HG02943 (cell line): ENCODE measurements around the gene SLC23A3.
"Not testable (repeated sequence)": the region's sequence is repeated elsewhere in the genome, so short reads cannot be mapped to it uniquely, and the experiment has no call there.

ENCODE experiments used
- ATAC-seq: cut with Tn5 transposase; IDR thresholded peaks from one replicate; pipeline ENCODE4 v1.9.1; 2021; ENCODE audit warnings: mild to moderate bottlenecking, low read depth, moderate library complexity; ENCODE audit not compliant: unreplicated experiment

The SLC23A3 gene

GRCh38 chr2:219205981-219206327, 36.1 kb upstream of the SLC23A3 start:
- ATAC-seq, result no peak

- no peak for ATAC-seq
These were observed 35.3 kb upstream of the SLC23A3 start for GRCh38 chr2:219205165-219205538.

GRCh38 chr2:219204425-219205164, 34.8 kb upstream of the SLC23A3 start:
- ATAC-seq, result no peak

- not testable (repeated sequence) for ATAC-seq
These were observed 31.5 kb upstream of the SLC23A3 start for GRCh38 chr2:219201331-219201730.

- ATAC-seq, result not testable (repeated sequence)
These were observed 30.9 kb upstream of the SLC23A3 start for GRCh38 chr2:219200502-219201326.

GRCh38 chr2:219199470-219200211, 29.8 kb upstream of the SLC23A3 start:
- no peak for ATAC-seq

- no peak for ATAC-seq
These were observed 29.1 kb upstream of the SLC23A3 start for GRCh38 chr2:219198974-219199373.

GRCh38 chr2:219197388-219197787, 27.6 kb upstream of the SLC23A3 start:
- ATAC-seq, result no peak

GRCh38 chr2:219186754-219187456, 17.1 kb upstream of the SLC23A3 start:
- no peak for ATAC-seq

- no peak for ATAC-seq
These were observed 14.3 kb upstream of the SLC23A3 start for GRCh38 chr2:219184121-219184520.

GRCh38 chr2:219183151-219183772, 13.4 kb upstream of the SLC23A3 start:
- ATAC-seq, result no peak

- ATAC-seq, result no peak
These were observed 12.7 kb upstream of the SLC23A3 start for GRCh38 chr2:219182331-219183150.

- no peak for ATAC-seq
These were observed 11.7 kb upstream of the SLC23A3 start for GRCh38 chr2:219181531-219181930.

GRCh38 chr2:219180961-219181360, 11.1 kb upstream of the SLC23A3 start:
- ATAC-seq, result no peak

GRCh38 chr2:219179601-219180465, 10.0 kb upstream of the SLC23A3 start:
- no peak for ATAC-seq

GRCh38 chr2:219178377-219179175, 8.7 kb upstream of the SLC23A3 start:
- no peak for ATAC-seq

GRCh38 chr2:219177552-219178376, 7.9 kb upstream of the SLC23A3 start, which contains the start of gene RETREG2:
Gene RETREG2, plus strand, starts transcription at chr2:219178275. Its CDS starts 78 bp downstream, at chr2:219178353.
- ATAC-seq, result no peak
